HCT116 (cell line): ENCODE data around the gene CAB39L. TPM values are rescaled to one million over a fixed set of nuclear protein-coding genes. Genes with fewer than 3 reads are reported as not detected.

ENCODE experiments used
- ATAC-seq: fragments of 200-7000 bp; cut with Tn5 transposase; 2 replicates; pipeline ENCODE4 v1.9.1; 2020; ENCODE audit warnings: mild to moderate bottlenecking, moderate library complexity
- BruUV-seq: library from RNA; stranded (reverse); fragments of 400-500 nt; replicated peaks from 2 replicates; lab custom pipeline; 2021; lab: Mats Ljungman, UMichigan
- CTCF ChIA-PET: fragments of 300-600 bp; sonication (Branson Sonifier 250); formaldehyde crosslinking; loops from one replicate; lab custom pipeline; 2021; ENCODE audit warnings: antibody characterized with exemption; lab: Charles Lee
- POLR2A ChIA-PET: fragments of 300-600, 350-600 bp; sonication (Branson Sonifier 250); formaldehyde crosslinking; loops from one replicate; lab custom pipeline; 2021; ENCODE audit warnings: antibody characterized with exemption; lab: Charles Lee
- RAD21 ChIA-PET, 2 experiments: fragments of 300-600 bp; sonication (Branson Sonifier 250); formaldehyde crosslinking; loops; one replicate each; lab custom pipeline; 2023; ENCODE audit warnings: low total read pairs in 2 of 2; ENCODE audit not compliant: uncharacterized antibody in 2 of 2, unreplicated experiment in 2 of 2, low non-redundant PET in 1 of 2; lab: Charles Lee
- DNase-seq: peaks from one replicate; pipeline ENCODE4 v3.0.0-alpha.2; 2010; ENCODE audit warnings: low read depth, low spot score
- H2AFZ ChIP-seq: fragments of 200-600 bp; shearing (Covaris generic), sonication (generic); 2 replicates; pipeline ENCODE4 v1.6.1; 2017; ENCODE audit warnings: low read depth, mixed run types, mixed read lengths, antibody characterized with exemption, low read length; ENCODE audit not compliant: poor library complexity, severe bottlenecking
- H3K27ac ChIP-seq: 2 replicates; pipeline ENCODE4 v1.5.1; 2012; ENCODE audit warnings: low read depth, low read length
- H3K27me3 ChIP-seq: fragments of 200-600 bp; sonication (generic); 2 replicates; pipeline ENCODE4 v1.6.1; 2016; ENCODE audit warnings: mixed run types, low read length, mixed read lengths; ENCODE audit not compliant: insufficient read depth
- H3K36me3 ChIP-seq, 2 experiments: fragments of 200-500 bp in 1 of 2; fragments of 200-600 bp in 1 of 2; sonication (Bioruptor generic) in 1 of 2; sonication (generic) in 1 of 2; 2 replicates each; pipeline versions ENCODE4 v1.5.1 to v1.6.1; 2014 to 2016; ENCODE audit warnings: low read length in 2 of 2, inconsistent platforms in 1 of 2, mixed read lengths in 1 of 2, mixed run types in 1 of 2; ENCODE audit not compliant: insufficient read depth in 2 of 2, control insufficient read depth in 1 of 2
- H3K4me1 ChIP-seq, 2 experiments: fragments of 200-600 bp in 1 of 2; sonication (generic) in 1 of 2; 2 replicates each; pipeline versions ENCODE4 v1.5.1 to v1.6.1; 2012 to 2017; ENCODE audit warnings: low read length in 2 of 2, inconsistent platforms in 1 of 2, mild to moderate bottlenecking in 1 of 2, mixed read lengths in 1 of 2, mixed run types in 1 of 2, moderate library complexity in 1 of 2; ENCODE audit not compliant: insufficient read depth in 2 of 2, control insufficient read depth in 1 of 2
- H3K4me2 ChIP-seq: fragments of 200-600 bp; sonication (generic); 2 replicates; pipeline ENCODE4 v1.6.1; 2017; ENCODE audit warnings: mixed run types, low read length, mixed read lengths
- H3K4me3 ChIP-seq, 2 experiments: fragments of 200-600 bp in 1 of 2; sonication (generic) in 1 of 2; replicated peaks in 1 of 2; 2 replicates each; pipeline ENCODE4 v1.5.1; 2011 to 2016; ENCODE audit warnings: low read length in 2 of 2, control low read depth in 1 of 2, low read depth in 1 of 2, mild to moderate bottlenecking in 1 of 2, mixed read lengths in 1 of 2, mixed run types in 1 of 2
- H3K79me2 ChIP-seq: fragments of 200-600 bp; sonication (generic); 2 replicates; pipeline ENCODE4 v1.6.1; 2017; ENCODE audit warnings: mild to moderate bottlenecking, mixed run types, low read length, moderate library complexity, mixed read lengths; ENCODE audit not compliant: insufficient read depth
- H3K9ac ChIP-seq: fragments of 200-600 bp; sonication (generic); 2 replicates; pipeline ENCODE4 v1.6.1; 2016; ENCODE audit warnings: low read length, mixed read lengths
- H3K9me2 ChIP-seq: fragments of 200-600 bp; sonication (generic), shearing (Covaris generic); 2 replicates; pipeline ENCODE4 v1.6.1; 2017; ENCODE audit warnings: mixed run types, mild to moderate bottlenecking, moderate library complexity; ENCODE audit not compliant: insufficient read depth
- H3K9me3 ChIP-seq, 2 experiments: fragments of 200-500 bp in 1 of 2; fragments of 200-600 bp in 1 of 2; sonication (Bioruptor generic) in 1 of 2; sonication (generic) in 1 of 2; 2 replicates each; pipeline ENCODE4 v1.6.1; 2014 to 2017; ENCODE audit warnings: low read length in 2 of 2, mixed read lengths in 2 of 2, inconsistent platforms in 1 of 2, low read depth in 1 of 2, mild to moderate bottlenecking in 1 of 2, mixed run types in 1 of 2, moderate library complexity in 1 of 2; ENCODE audit not compliant: control insufficient read depth in 1 of 2, insufficient read depth in 1 of 2
- H4K20me1 ChIP-seq: fragments of 200-600 bp; sonication (generic), shearing (Covaris generic); 2 replicates; pipeline ENCODE4 v1.6.1; 2017; ENCODE audit warnings: mixed run types, mild to moderate bottlenecking, moderate library complexity; ENCODE audit not compliant: insufficient read depth
- CEBPB ChIP-seq: IDR thresholded peaks from 2 replicates; pipeline ENCODE4 v1.6.1; 2012; ENCODE audit warnings: low read depth
- EGR1 ChIP-seq: IDR thresholded peaks from 2 replicates; pipeline ENCODE4 v1.6.1; 2012; ENCODE audit warnings: low read depth
- ELF1 ChIP-seq: IDR thresholded peaks from 2 replicates; pipeline ENCODE4 v1.6.1; 2012; ENCODE audit warnings: low read depth, borderline replicate concordance
- POLR2AphosphoS5 ChIP-seq: IDR thresholded peaks from 2 replicates; pipeline ENCODE4 v1.6.1; 2011; ENCODE audit warnings: mild to moderate bottlenecking, low read depth, low read length, moderate library complexity
- SP1 ChIP-seq: IDR thresholded peaks from 2 replicates; pipeline ENCODE4 v1.6.1; 2012; ENCODE audit warnings: low read depth
- YY1 ChIP-seq: IDR thresholded peaks from 2 replicates; pipeline ENCODE4 v1.6.1; 2011; ENCODE audit warnings: low read length, low read depth, moderate library complexity, mild to moderate bottlenecking; ENCODE audit not compliant: insufficient replicate concordance; ENCODE audit errors: extremely low read depth
- intact Hi-C: fragments of 100-400 bp; cut with micrococcal nuclease; formaldehyde crosslinking; loops from 2 replicates; pipeline ENCODE4 v1.10.0; 2022
- total RNA-seq: library from RNA; stranded (reverse); gene quantifications from one replicate; pipeline ENCODE4 v1.2.1, GENCODE V29; 2021; ENCODE audit not compliant: unreplicated experiment
- TF ChIP-seq, protein P1 (sequence below): IDR thresholded peaks from 2 replicates; pipeline ENCODE4 v1.6.1; 2012; ENCODE audit warnings: low read depth
- TF ChIP-seq, protein P2 (sequence below), 3 experiments: fragments of 200-600 bp in 1 of 3; sonication (generic) in 1 of 3; IDR thresholded peaks in 2 of 3; conservative IDR thresholded peaks in 1 of 3; 2 replicates each; pipeline ENCODE4 v1.5.1; 2012 to 2017; ENCODE audit warnings: low read depth in 2 of 3, low read length in 2 of 3, antibody characterized with exemption in 1 of 3, borderline replicate concordance in 1 of 3, control low read depth in 1 of 3, mild to moderate bottlenecking in 1 of 3, mixed read lengths in 1 of 3, mixed run types in 1 of 3, moderate library complexity in 1 of 3; ENCODE audit not compliant: insufficient read depth in 1 of 3

CAB39L gene
- total RNA-seq, 1 experiment from 2014 or later, result 6.1 TPM

DNA sequence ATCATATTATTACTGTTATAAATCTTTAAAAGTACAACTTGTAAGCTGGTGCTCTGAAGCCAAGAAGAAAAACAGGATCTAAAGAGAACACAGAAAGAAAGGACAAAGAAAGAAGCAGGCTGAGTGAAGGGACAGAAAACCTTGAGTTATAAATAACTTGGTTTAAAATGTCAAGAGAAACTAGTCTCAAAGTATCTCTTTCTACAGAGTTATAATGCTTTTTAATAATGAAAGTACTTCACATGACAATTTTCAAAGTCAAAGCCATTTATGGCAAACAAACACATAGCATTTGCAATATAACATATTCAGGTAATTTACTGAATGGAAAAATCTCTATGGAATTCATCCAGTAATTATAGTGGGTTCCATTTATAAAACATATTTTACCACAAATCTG, 33.4 kb downstream of the CAB39L start:
- intact Hi-C loops, result no loop called here
- DNase-seq (no peak), ATAC-seq (no peak)
- H3K4me1 ChIP-seq, result no peaks in the 10 kb centered on the region
- no peaks in the 10 kb centered on the region for H3K27me3 ChIP-seq
- H3K79me2 ChIP-seq, result no peaks in the 10 kb centered on the region
- no peaks in the 10 kb centered on the region for H3K9me3 ChIP-seq
- no peak overlapping the region for H3K4me2 ChIP-seq
- no peaks in the 10 kb centered on the region for H3K36me3 ChIP-seq
- no peak for TF ChIP-seq SP1
- no peak overlapping the region for H3K4me3 ChIP-seq
- no TSS peak for BruUV-seq
- CTCF ChIA-PET, result no interaction called here
- no peak overlapping the region for H3K27ac ChIP-seq
- no peaks in the 10 kb centered on the region for H3K9me2 ChIP-seq
- H2AFZ ChIP-seq, result no peak overlapping the region
- RAD21 ChIA-PET, result no interaction called here
- POLR2A ChIA-PET, result no interaction called here
- H4K20me1 ChIP-seq, result no peaks in the 10 kb centered on the region
- H3K9ac ChIP-seq, result no peak overlapping the region

DNA sequence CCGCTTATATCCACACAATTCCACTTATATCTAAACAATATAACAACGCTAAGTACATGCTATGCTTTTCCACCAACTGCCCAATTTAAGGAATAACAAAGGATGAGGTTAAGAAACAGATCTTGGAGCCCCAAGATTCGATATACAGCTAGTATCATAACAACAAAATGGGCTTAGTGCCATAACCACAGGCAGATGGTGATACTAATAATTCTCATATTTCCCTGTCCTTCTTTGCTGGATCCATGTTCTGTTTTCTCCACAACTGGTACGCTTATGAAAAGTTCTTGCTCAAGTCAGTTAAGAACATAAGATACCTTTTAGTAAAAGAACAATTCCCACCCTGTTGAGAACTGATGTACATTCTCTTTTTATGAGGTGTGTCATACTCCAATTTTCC, 33.9 kb downstream of the CAB39L start:
- H3K4me3 ChIP-seq, result no peak overlapping the region
- H3K4me2 ChIP-seq, result no peak overlapping the region
- ChIA-PET POLR2A (no interaction called here), CTCF (no interaction called here), RAD21 (no interaction called here)
- no peaks in the 10 kb centered on the region for H3K36me3 ChIP-seq
- DNase-seq (no peak), ATAC-seq (no peak)
- no peaks in the 10 kb centered on the region for H3K4me1 ChIP-seq
- no TSS peak for BruUV-seq
- H4K20me1 ChIP-seq, result no peaks in the 10 kb centered on the region
- H3K27me3 ChIP-seq, result no peaks in the 10 kb centered on the region
- intact Hi-C loops, result no loop called here
- H3K27ac ChIP-seq, result no peak overlapping the region
- H3K9me2 ChIP-seq, result no peaks in the 10 kb centered on the region
- no peaks in the 10 kb centered on the region for H3K9me3 ChIP-seq
- TF ChIP-seq, protein P1, sequence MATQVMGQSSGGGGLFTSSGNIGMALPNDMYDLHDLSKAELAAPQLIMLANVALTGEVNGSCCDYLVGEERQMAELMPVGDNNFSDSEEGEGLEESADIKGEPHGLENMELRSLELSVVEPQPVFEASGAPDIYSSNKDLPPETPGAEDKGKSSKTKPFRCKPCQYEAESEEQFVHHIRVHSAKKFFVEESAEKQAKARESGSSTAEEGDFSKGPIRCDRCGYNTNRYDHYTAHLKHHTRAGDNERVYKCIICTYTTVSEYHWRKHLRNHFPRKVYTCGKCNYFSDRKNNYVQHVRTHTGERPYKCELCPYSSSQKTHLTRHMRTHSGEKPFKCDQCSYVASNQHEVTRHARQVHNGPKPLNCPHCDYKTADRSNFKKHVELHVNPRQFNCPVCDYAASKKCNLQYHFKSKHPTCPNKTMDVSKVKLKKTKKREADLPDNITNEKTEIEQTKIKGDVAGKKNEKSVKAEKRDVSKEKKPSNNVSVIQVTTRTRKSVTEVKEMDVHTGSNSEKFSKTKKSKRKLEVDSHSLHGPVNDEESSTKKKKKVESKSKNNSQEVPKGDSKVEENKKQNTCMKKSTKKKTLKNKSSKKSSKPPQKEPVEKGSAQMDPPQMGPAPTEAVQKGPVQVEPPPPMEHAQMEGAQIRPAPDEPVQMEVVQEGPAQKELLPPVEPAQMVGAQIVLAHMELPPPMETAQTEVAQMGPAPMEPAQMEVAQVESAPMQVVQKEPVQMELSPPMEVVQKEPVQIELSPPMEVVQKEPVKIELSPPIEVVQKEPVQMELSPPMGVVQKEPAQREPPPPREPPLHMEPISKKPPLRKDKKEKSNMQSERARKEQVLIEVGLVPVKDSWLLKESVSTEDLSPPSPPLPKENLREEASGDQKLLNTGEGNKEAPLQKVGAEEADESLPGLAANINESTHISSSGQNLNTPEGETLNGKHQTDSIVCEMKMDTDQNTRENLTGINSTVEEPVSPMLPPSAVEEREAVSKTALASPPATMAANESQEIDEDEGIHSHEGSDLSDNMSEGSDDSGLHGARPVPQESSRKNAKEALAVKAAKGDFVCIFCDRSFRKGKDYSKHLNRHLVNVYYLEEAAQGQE, result no peak
- TF ChIP-seq EGR1, result no peak
- no peak for TF ChIP-seq CEBPB
- no peak for TF ChIP-seq ELF1
- no peak for TF ChIP-seq SP1
- no peak for TF ChIP-seq YY1
- TF ChIP-seq POLR2AphosphoS5, result no peak
- TF ChIP-seq, protein P2, sequence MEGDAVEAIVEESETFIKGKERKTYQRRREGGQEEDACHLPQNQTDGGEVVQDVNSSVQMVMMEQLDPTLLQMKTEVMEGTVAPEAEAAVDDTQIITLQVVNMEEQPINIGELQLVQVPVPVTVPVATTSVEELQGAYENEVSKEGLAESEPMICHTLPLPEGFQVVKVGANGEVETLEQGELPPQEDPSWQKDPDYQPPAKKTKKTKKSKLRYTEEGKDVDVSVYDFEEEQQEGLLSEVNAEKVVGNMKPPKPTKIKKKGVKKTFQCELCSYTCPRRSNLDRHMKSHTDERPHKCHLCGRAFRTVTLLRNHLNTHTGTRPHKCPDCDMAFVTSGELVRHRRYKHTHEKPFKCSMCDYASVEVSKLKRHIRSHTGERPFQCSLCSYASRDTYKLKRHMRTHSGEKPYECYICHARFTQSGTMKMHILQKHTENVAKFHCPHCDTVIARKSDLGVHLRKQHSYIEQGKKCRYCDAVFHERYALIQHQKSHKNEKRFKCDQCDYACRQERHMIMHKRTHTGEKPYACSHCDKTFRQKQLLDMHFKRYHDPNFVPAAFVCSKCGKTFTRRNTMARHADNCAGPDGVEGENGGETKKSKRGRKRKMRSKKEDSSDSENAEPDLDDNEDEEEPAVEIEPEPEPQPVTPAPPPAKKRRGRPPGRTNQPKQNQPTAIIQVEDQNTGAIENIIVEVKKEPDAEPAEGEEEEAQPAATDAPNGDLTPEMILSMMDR (IDR thresholded peaks at IDR 0.05 in 2 of 3, conservative IDR thresholded peaks at IDR 0.05 in 1 of 3; ENCODE audit: borderline replicate concordance in 1 of 3, insufficient read depth in 1 of 3, low read depth in 2 of 3, low read length in 2 of 3), result no peak
- no peak overlapping the region for H3K9ac ChIP-seq
- no peak overlapping the region for H2AFZ ChIP-seq
- H3K79me2 ChIP-seq, result no peaks in the 10 kb centered on the region
